ENCODE results near the gene SLC25A12. TPM values are rescaled to one million over a fixed set of nuclear protein-coding genes. Genes with fewer than 3 reads are reported as not detected.

Gene SLC25A12
- polyA plus RNA-seq, 2 of the 4 experiments (the other 2 are of a cell fraction) = 12.5 to 26.8 TPM

DNA sequence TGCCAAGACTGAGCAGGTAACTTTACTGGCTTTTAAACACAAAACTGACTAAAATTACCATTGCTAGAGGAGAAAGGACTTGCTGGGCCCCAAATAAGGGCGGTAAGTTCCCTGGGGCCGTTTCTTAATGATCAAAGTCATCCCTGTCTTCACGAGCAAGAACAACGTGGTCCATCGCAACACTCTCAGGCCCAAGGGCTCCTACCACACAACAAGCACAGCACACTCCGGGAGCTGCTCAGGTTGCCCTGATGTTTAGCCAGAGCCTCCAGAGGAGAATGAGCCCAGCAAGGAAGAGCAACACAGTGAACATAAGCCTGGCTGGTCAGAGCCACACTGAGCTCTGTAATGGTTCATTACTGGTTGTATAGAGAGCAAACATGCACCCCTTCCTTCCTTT, 104.1 kb downstream of the SLC25A12 start:
- no peak for ATAC-seq
- no peak for DNase-seq (ENCODE audit: low read depth in 1 of 2, low spot score in 1 of 2)
- H3K9me3 ChIP-seq = no peaks in the 10 kb centered on the region
- H3K27ac ChIP-seq = no peak overlapping the region
- no peaks in the 10 kb centered on the region for H3K4me1 ChIP-seq
- ChIA-PET CTCF (interaction anchor here (1.5 to 1.8 kb wide), 2 partner anchors 314 to 337 kb away, joined by 3 to 5 read pairs; no protein-coding TSS in a partner anchor), POLR2A (no interaction called here)
- TF ChIP-seq, protein P1, sequence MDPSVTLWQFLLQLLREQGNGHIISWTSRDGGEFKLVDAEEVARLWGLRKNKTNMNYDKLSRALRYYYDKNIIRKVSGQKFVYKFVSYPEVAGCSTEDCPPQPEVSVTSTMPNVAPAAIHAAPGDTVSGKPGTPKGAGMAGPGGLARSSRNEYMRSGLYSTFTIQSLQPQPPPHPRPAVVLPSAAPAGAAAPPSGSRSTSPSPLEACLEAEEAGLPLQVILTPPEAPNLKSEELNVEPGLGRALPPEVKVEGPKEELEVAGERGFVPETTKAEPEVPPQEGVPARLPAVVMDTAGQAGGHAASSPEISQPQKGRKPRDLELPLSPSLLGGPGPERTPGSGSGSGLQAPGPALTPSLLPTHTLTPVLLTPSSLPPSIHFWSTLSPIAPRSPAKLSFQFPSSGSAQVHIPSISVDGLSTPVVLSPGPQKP (IDR thresholded peaks at IDR 0.05; ENCODE audit: low read depth, low read length) = no peak
- TF ChIP-seq FOXS1 (CRISPR knock-in tag; IDR thresholded peaks at IDR 0.05) (no peak), PHF8 (IDR thresholded peaks at IDR 0.05; ENCODE audit: borderline replicate concordance, low read depth) (no peak), RAD21 (conservative IDR thresholded peaks at IDR 0.05 in 1 of 2, IDR thresholded peaks at IDR 0.05 in 1 of 2) (no peak), RFX5 (IDR thresholded peaks at IDR 0.05) (no peak), MAFK (IDR thresholded peaks at IDR 0.05; ENCODE audit: partially characterized antibody) (no peak)
- WGBS (ENCODE audit: missing lambda C conversion rate) = 91% methylated on average over 6 of the region's 6 CpGs
- FAIRE-seq = no peak
- H3K4me3 ChIP-seq = no peak overlapping the region
- no peak overlapping the region for H3K4me2 ChIP-seq

DNA sequence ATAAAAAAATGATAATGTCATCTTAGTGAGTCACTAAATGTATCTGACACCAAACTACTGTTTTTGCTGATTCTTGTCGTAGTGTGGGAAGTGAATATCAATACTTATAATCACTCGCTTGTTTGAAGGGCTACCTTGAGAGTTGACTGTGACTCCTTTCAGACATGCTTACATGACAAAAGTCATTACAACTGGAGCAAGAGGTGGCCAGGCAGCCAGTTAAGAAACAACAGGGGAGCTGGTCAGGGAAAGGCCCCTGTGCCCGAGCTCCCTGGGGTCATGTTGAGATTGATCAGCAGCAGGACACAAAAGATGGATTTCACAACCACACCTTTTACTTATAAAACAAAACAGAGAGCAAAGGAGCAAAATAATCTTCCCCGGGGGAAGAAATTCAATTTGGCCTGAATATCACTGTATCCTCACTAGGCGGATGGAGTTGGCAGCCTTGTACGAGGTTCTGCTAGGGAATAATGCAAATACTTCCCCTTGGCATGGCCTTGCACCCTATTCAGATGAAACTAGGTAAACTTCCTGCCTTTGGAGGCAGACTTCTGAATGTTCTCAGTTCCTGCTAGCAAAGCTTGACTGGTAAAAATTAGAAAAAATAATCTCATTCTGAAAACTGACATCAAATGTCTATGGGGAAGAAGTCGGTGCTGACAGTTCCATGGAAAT, 105.6 kb downstream of the SLC25A12 start:
- ChIA-PET POLR2A (no interaction called here), CTCF (interaction anchor here (1.0 to 1.6 kb wide), 2 partner anchors 9 to 82 kb away, joined by 3 to 4 read pairs; no protein-coding TSS in a partner anchor)
- Histone ChIP-seq H3K9me3 (no peaks in the 10 kb centered on the region), H3K4me2 (no peak overlapping the region), H3K4me3 (no peak overlapping the region), H3K27ac (no peak overlapping the region), H3K4me1 (no peaks in the 10 kb centered on the region)
- DNase-seq (ENCODE audit: low read depth in 1 of 2, low spot score in 1 of 2) (no peak), ATAC-seq (no peak), FAIRE-seq (no peak)
- 88% methylated on average over 7 of the region's 7 CpGs for WGBS (ENCODE audit: missing lambda C conversion rate)
- no peak for TF ChIP-seq MAZ (IDR thresholded peaks at IDR 0.05; ENCODE audit: borderline replicate concordance, low read depth, low read length)
- no peak for TF ChIP-seq ZNF302 (CRISPR knock-in tag; IDR thresholded peaks at IDR 0.05)
- TF ChIP-seq TP53 (CRISPR knock-in tag; IDR thresholded peaks at IDR 0.05) = no peak
- no peak for TF ChIP-seq HOXB13 (CRISPR knock-in tag; IDR thresholded peaks at IDR 0.05; ENCODE audit: low read depth)
- TF ChIP-seq NR3C1 (IDR thresholded peaks at IDR 0.05) = no peak
- TF ChIP-seq RARB (CRISPR knock-in tag; IDR thresholded peaks at IDR 0.05) = no peak
- TF ChIP-seq EHMT2 (IDR thresholded peaks at IDR 0.05; ENCODE audit: low read depth) = no peak
- TF ChIP-seq CBX8 (IDR thresholded peaks at IDR 0.05) = no peak
- no peak for TF ChIP-seq EHF (CRISPR knock-in tag; IDR thresholded peaks at IDR 0.05)
- no peak for TF ChIP-seq HEYL (CRISPR knock-in tag; IDR thresholded peaks at IDR 0.05)
- TF ChIP-seq FOXS1 (CRISPR knock-in tag; IDR thresholded peaks at IDR 0.05) = no peak
- TF ChIP-seq, protein P2, sequence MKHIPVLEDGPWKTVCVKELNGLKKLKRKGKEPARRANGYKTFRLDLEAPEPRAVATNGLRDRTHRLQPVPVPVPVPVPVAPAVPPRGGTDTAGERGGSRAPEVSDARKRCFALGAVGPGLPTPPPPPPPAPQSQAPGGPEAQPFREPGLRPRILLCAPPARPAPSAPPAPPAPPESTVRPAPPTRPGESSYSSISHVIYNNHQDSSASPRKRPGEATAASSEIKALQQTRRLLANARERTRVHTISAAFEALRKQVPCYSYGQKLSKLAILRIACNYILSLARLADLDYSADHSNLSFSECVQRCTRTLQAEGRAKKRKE (CRISPR knock-in tag; IDR thresholded peaks at IDR 0.05; ENCODE audit: low read depth) = no peak
- TF ChIP-seq RFX5 (IDR thresholded peaks at IDR 0.05) = no peak
- TF ChIP-seq HDAC2 (IDR thresholded peaks at IDR 0.05) = no peak
- TF ChIP-seq POLR2A (IDR thresholded peaks at IDR 0.05; ENCODE audit: low read length) = no peak
- TF ChIP-seq TFCP2L1 (CRISPR knock-in tag; IDR thresholded peaks at IDR 0.05) = no peak
- no peak for TF ChIP-seq ZC3H11A (IDR thresholded peaks at IDR 0.05)
- TF ChIP-seq PHF8 (IDR thresholded peaks at IDR 0.05; ENCODE audit: borderline replicate concordance, low read depth) = no peak
- TF ChIP-seq GATA3 (IDR thresholded peaks at IDR 0.05; ENCODE audit: borderline replicate concordance) = no peak

DNA sequence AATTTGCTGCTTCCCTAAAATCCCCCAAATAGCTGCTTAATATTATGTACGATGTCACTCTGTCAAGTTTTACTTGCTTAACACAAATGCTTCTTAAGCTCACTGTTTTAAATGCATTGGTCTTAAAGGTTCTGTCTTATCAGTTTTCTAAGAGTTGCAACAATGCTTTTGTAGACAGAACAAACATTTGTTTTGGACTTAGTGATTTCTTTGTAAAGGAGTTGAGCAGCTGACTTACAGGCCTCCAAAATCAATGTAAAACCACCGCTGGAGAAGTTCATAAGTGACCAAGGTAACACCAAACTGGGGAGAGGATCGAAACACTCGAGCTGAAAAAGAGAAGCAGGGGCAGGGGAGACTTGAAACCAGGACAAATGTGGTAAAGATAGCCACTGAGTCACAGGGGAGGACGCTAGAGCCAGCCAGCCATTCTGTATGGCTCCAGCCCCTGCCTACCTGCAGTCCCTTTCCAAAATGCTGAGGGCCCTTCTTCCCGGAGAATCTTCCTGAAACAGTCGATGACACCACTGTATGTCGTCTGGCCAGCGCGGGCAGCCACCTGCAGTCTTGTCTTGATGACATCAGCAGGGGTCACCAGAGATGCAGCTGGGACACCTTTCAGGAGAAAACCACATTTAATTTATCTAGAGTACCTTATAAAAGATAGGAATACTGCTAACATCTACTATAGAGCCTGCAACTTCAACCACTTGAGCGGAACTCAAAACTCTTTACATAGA, 106.5 kb downstream of the SLC25A12 start:
- CTCF ChIA-PET = interaction anchor here (1.0 to 1.6 kb wide), 3 partner anchors 10 to 340 kb away, joined by 3 to 4 read pairs (median 3); no protein-coding TSS in a partner anchor
- POLR2A ChIA-PET = no interaction called here
- 87% methylated on average over 11 of the region's 11 CpGs for WGBS (ENCODE audit: missing lambda C conversion rate)
- TF ChIP-seq FOXS1 (CRISPR knock-in tag; IDR thresholded peaks at IDR 0.05) = no peak
- no peak for TF ChIP-seq ESRRA (IDR thresholded peaks at IDR 0.05; ENCODE audit: borderline replicate concordance, low read length)
- TF ChIP-seq, protein P3, sequence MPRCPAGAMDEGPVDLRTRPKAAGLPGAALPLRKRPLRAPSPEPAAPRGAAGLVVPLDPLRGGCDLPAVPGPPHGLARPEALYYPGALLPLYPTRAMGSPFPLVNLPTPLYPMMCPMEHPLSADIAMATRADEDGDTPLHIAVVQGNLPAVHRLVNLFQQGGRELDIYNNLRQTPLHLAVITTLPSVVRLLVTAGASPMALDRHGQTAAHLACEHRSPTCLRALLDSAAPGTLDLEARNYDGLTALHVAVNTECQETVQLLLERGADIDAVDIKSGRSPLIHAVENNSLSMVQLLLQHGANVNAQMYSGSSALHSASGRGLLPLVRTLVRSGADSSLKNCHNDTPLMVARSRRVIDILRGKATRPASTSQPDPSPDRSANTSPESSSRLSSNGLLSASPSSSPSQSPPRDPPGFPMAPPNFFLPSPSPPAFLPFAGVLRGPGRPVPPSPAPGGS (IDR thresholded peaks at IDR 0.05) = no peak
- TF ChIP-seq ZC3H11A (IDR thresholded peaks at IDR 0.05) = no peak
- no peak for TF ChIP-seq EHF (CRISPR knock-in tag; IDR thresholded peaks at IDR 0.05)
- TF ChIP-seq NR3C1 (IDR thresholded peaks at IDR 0.05) = no peak
- TF ChIP-seq, protein P4, sequence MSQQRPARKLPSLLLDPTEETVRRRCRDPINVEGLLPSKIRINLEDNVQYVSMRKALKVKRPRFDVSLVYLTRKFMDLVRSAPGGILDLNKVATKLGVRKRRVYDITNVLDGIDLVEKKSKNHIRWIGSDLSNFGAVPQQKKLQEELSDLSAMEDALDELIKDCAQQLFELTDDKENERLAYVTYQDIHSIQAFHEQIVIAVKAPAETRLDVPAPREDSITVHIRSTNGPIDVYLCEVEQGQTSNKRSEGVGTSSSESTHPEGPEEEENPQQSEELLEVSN (IDR thresholded peaks at IDR 0.05; ENCODE audit: borderline replicate concordance, low read depth) = no peak
- no peak for TF ChIP-seq NFE2L2 (conservative IDR thresholded peaks at IDR 0.05; ENCODE audit: low read length)
- no peak for TF ChIP-seq MAFK (IDR thresholded peaks at IDR 0.05; ENCODE audit: partially characterized antibody)
- no peak for TF ChIP-seq NPAS2 (CRISPR knock-in tag; IDR thresholded peaks at IDR 0.05; ENCODE audit: borderline replicate concordance)
- no peak for TF ChIP-seq HEYL (CRISPR knock-in tag; IDR thresholded peaks at IDR 0.05)
- TF ChIP-seq, protein P2 (CRISPR knock-in tag; IDR thresholded peaks at IDR 0.05; ENCODE audit: low read depth) = no peak
- TF ChIP-seq MYC (IDR thresholded peaks at IDR 0.05; ENCODE audit: borderline replicate concordance, low read length) = no peak

More for the DNA sequence above, 106.5 kb downstream of the SLC25A12 start:
- no peak overlapping the region for H3K4me3 ChIP-seq
- no peak overlapping the region for H3K27ac ChIP-seq
- ATAC-seq (no peak), DNase-seq (ENCODE audit: low read depth in 1 of 2, low spot score in 1 of 2) (no peak), FAIRE-seq (no peak)
- no peaks in the 10 kb centered on the region for H3K9me3 ChIP-seq
- no peak overlapping the region for H3K4me2 ChIP-seq
- H3K4me1 ChIP-seq = no peaks in the 10 kb centered on the region
